HS-5 (cell line): ENCODE data around the gene SPRED2.
A peak's percentile ranks its signal among the peaks of the same experiment; 100 is the strongest.

Experiments used
- DNase-seq: peaks from one replicate; pipeline ENCODE4 v3.0.0-alpha.2; 2012; ENCODE audit warnings: low read depth

Gene SPRED2

DNA sequence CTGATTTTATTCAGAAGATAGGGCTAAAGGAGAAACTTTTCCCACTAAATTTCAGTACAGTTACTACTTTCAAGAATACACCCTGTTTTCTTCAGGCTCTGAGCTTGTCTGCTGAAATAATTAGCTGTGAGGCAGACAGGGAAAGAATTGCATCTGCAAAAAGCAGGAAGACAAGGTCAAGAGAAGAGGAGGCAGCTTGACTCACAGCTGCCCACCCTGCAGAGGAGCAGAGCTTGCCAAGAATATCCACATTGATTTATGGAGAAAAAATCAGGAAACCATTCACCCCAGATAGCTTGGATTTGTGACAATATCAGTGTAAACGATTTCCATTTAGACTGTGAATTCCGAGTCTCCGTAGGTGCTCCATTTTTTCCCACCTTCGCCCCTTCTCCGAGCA is 155.8 kb downstream of the SPRED2 start:
- no peak for DNase-seq

DNA sequence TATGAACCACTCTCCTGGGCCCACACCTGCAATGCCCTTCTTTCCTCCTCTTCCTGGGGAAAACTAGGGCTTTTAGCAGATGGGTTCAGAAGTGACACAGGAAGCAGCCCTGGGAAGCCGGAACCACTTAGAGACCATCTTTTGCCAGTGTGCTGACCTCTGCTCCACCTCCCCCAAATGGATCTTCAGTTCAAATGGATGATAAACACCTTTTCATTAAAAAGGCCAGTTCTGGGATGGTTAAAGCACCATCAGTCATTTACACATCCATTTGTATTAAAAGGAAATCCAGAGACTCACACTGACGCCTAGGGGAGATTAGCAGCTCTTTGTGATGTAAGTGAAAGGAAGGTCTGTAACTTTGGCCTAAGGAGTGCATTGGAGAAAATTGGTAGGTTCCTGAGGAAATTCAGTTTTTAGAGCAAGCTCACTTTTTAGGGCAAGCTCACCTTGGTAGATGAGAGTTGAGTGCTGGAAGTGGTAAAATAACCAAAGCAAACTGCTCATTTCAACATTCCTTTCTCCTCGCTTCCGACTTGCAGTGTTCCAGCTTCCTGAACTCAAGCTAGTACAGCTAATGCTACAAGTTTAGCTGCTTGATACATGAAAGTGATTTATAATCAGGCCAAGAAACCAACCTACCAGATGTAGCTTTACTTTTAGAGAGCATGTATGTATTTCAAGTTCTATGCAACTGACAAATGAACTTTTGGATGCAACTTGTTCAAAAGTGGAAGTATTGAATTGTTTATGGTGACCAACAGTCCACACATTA is 157.1 kb downstream of the SPRED2 start:
- no peak for DNase-seq

DNA sequence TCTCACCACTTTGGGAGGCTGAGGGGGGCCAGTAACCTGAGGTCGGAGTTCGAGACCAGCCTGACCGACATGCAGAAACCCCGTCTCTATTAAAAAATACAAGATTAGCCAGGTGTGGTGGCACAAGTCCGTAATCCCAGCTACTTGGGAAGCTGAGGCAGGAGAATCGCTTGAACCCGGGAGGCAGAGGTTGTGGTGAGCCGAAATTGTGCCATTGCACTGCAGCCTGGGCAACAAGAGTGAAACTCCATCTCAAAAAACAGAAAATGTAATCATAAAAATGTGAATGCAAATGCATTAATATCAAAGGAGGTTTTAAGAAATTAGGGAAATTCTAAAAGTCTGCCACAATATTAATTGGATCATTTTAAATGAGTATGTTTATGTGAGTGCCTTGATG is 159.1 kb downstream of the SPRED2 start:
- DNase-seq, result no peak

DNA sequence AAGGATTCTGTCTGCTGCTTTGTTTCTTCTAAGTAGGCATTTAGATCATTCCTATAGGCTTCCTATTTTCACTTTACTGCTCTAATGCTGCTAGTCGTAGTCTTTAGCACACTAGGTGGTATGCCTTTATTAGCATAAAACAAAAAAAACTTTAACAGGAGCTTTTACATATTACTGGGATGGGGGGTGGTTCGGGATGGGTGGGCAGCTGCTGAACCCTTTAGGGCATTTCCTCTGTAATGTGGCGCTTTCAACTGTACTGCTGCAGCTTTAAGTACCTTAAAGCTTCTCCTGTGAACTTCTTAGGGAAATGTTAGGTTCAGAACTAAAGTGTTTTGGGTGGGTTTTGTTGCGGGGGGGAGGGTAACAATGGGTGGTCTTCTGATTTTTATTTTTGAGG is 163.4 kb downstream of the SPRED2 start:
- no peak for DNase-seq

DNA sequence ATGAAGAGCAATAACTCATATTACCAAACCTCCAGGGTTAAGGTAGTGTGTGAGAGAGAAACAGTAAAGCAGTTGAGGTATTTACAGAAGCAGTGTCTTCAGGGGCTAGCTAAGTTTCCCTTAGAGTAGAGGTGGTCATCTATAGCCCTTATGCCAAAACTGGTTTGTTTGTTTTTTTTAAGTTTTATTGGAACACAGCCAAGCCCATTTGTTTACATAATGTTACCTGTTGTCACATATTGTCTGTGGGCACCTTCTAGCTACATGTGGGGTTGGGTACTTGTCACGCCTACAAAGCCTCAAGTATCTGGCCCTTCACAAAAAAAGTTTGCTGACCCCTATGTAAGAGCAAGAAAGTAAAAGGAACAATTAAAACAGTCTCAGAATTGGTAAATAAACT is 165.4 kb downstream of the SPRED2 start:
- no peak for DNase-seq

DNA sequence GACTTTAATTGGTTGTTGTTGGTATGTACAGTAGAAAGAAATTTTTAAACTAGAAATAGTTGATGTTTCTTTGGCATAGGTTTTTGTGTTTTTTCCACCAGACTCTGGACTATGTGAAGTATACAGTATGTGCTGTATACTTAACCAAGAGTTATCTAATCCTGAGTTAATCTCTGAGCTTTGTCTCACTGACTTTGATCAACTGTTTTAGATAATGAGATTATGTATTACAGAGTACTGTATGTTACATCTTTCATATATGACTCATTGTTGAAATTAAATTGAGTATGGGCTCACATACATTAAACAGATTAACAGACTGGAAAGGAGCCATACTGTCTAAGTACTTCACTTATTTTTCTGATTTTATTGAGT is 166.7 kb downstream of the SPRED2 start:
- no peak for DNase-seq

DNA sequence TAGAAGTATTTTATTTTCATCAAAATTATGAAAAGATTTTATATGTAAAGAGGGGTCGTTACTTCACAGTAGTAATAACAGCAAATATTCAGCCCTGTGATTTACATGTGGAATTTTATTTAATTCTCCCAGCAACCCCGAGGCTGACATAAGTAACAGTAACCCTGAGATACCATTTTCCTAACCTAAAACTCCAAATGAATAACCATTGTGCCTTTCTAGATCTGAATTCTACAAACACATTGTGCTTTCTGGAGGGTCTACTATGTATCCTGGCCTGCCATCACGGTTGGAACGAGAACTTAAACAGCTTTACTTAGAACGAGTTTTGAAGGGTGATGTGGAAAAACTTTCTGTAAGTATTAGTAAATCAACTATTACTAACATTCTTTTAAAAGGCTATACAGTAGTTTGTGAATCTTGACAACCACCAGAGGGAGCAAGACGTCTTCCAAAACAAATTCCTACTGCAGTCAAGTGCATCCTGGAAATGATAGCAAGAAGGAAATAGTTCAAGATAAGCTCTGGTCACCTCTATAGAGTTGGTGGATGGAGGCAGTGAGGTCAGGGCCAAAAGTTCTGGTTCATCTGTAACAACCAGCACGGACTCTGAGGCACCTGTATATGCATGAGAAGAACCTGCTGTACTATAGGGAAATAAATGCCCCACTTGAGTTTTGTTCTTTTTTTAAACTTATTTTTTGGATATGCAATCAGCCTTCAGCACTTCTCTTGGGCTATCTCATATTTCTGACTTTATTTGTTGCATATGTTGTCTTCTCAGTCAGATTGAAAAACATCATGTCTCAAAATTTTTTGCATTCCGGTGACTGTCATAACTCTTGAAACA is 167.4 kb downstream of the SPRED2 start:
- peak; percentile 32 for DNase-seq

DNA sequence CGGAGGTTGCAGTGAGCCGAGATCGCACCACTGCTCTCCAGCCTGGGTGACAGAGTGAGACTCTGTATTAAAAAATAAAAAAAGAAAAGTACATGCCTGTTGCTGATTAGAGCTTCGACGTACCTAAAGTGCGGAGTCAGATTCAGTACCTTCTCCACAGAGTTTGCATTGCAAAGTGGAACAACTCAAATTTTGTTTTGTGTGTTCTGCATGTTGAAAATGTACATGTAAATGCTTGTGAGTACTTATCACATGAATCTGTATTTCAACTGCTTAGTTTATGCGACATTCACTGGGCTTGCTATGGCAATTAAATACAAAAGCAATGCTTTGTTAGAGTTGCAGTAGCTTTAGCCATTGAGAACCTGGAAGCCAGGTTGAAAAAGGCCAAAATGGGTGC is 168.4 kb downstream of the SPRED2 start:
- no peak for DNase-seq

DNA sequence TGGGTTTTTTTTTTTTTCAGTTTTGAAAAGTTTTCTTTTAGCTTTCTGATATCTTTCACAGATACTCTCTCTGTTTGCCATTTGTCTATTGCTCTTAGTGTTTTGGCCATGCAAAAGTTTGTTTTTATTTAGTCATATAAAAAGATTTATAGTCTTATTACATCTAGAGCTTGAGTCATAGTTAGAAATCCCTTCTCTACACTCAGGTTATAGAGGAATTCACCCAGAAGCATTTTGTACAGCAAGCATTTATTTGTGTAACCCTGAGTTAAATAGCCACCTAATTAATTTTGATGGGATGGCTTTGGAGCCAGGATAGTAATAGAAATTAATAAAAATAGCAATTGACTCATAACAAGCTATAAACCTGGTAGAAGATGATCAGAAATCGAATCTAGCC is 169.1 kb downstream of the SPRED2 start:
- no peak for DNase-seq

DNA sequence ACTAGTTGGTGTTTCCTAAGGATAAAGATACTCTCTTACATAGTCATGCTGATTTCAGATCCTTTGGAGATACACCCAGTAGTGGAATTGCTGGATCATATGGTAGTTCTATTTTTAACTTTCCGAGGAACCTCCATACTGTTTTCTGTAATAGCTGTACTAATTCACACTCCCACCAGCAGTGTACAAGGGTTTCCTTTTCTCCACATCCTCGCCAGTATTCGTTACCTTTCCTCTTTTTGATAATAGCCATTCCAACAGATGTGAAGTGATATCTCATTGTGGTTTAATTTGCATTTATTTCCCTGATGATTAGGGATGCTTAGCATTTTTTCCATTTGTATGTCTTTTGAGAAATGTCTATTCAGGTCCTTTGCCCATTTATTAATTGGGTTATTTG is 170.7 kb downstream of the SPRED2 start:
- no peak for DNase-seq
